ENCODE measurements around the gene COG5.

The COG5 gene

DNA sequence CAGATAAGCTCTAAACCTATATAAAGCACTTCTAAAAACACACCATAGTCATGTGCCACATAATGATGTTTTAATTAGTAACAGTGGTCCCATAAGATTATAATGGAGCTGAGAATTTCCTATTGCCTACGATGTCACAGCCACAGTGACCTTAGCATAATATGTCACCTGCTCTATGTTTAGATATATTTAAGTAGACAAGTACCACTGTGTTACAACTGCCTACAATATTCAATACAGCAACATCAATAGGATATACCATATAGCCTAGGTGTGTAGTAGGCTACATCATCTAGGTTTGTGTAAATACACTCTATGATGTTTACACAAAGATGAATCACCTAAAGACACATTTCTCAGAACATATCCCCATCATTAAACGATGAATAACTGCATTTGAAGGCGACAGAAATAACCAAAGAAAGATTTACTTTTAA is 69.4 kb downstream of the COG5 start:
- Histone ChIP-seq H4K20me1 (ENCODE audit: insufficient read depth, low read length, poor library complexity, severe bottlenecking) (peaks cover 3% of the 10 kb centered on the region), H3K79me2 (ENCODE audit: insufficient read depth, low read length) (peaks cover 5% of the 10 kb centered on the region), H3K9me2 (replicated peaks; ENCODE audit: low read depth, low read length) (no peaks in the 10 kb centered on the region), H3F3A (ENCODE audit: low read depth) (no peaks in the 10 kb centered on the region), H3K27me3 (ENCODE audit: insufficient read depth, low read length, poor library complexity, severe bottlenecking) (no peaks in the 10 kb centered on the region), H3K36me3 (ENCODE audit: insufficient read depth, low read length) (no peaks in the 10 kb centered on the region), H3K4me3 (ENCODE audit: low read length, poor library complexity, severe bottlenecking) (no peak overlapping the region), H3K4me2 (ENCODE audit: low read depth, low read length, poor library complexity, severe bottlenecking) (no peak overlapping the region), H2AFZ (ENCODE audit: low read length) (no peak overlapping the region), H3K9ac (ENCODE audit: low read depth, low read length, poor library complexity, severe bottlenecking) (no peak overlapping the region), H3K9me3 (ENCODE audit: insufficient read depth, low read depth, low read length) (no peaks in the 10 kb centered on the region), H3K4me1 (ENCODE audit: insufficient read depth, low read length, poor library complexity, severe bottlenecking) (no peaks in the 10 kb centered on the region)
- TF ChIP-seq, protein P1, sequence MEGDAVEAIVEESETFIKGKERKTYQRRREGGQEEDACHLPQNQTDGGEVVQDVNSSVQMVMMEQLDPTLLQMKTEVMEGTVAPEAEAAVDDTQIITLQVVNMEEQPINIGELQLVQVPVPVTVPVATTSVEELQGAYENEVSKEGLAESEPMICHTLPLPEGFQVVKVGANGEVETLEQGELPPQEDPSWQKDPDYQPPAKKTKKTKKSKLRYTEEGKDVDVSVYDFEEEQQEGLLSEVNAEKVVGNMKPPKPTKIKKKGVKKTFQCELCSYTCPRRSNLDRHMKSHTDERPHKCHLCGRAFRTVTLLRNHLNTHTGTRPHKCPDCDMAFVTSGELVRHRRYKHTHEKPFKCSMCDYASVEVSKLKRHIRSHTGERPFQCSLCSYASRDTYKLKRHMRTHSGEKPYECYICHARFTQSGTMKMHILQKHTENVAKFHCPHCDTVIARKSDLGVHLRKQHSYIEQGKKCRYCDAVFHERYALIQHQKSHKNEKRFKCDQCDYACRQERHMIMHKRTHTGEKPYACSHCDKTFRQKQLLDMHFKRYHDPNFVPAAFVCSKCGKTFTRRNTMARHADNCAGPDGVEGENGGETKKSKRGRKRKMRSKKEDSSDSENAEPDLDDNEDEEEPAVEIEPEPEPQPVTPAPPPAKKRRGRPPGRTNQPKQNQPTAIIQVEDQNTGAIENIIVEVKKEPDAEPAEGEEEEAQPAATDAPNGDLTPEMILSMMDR (conservative IDR thresholded peaks at IDR 0.05; ENCODE audit: low read length) = no peak
- no peak for TF ChIP-seq EZH2phosphoT487 (IDR thresholded peaks at IDR 0.05; ENCODE audit: borderline replicate concordance)

DNA sequence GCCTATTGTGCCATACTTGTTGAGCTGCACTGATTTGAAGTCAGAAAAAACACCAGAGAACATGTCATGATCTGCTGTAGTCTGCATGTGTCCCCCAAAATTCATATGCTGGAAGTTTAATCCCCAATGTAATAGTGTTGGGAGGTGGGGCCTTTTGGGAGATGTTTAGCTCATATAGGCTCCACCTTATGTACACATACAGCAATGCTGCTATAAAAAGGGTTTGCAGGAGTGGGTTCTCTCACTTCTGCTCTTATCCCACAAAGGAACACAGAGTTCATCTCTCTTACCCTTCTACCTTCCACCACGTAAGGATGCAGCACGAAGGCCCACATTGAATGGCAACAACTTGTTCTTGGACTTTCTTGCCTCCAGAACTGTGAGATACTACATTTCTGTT is 70.8 kb downstream of the COG5 start:
- no peaks in the 10 kb centered on the region for H3K4me1 ChIP-seq (ENCODE audit: insufficient read depth, low read length, poor library complexity, severe bottlenecking)

DNA sequence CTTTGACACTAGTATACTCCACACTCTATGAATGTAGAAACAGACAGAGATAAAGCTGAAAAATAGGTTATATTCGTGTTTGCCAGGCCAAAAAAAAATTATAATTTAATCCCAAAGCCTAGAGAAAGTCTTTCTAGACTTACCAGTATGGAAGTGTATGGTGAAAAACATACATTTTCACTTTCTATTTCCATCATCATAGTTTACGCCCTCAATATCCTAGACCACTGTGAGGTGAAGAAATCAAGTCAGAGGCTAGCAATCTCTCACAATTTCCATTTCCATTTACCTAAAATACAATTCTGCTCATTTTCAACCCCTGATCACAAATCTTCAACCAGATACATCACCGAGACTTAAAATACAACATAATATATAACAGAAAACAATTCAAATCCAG is 77.7 kb downstream of the COG5 start:
- H3K9ac ChIP-seq (ENCODE audit: low read depth, low read length, poor library complexity, severe bottlenecking) = no peak overlapping the region
- no peaks in the 10 kb centered on the region for H3K27me3 ChIP-seq (ENCODE audit: insufficient read depth, low read length, poor library complexity, severe bottlenecking)
- H3K79me2 ChIP-seq (ENCODE audit: insufficient read depth, low read length) = no peaks in the 10 kb centered on the region
- no peak overlapping the region for H2AFZ ChIP-seq (ENCODE audit: low read length)
- peaks cover 4% of the 10 kb centered on the region for H3K4me1 ChIP-seq (ENCODE audit: insufficient read depth, low read length, poor library complexity, severe bottlenecking)
- no peaks in the 10 kb centered on the region for H3K9me3 ChIP-seq (ENCODE audit: insufficient read depth, low read depth, low read length)
- TF ChIP-seq, protein P1 (conservative IDR thresholded peaks at IDR 0.05; ENCODE audit: low read length) = no peak
- TF ChIP-seq EZH2phosphoT487 (IDR thresholded peaks at IDR 0.05; ENCODE audit: borderline replicate concordance) = no peak
- H4K20me1 ChIP-seq (ENCODE audit: insufficient read depth, low read length, poor library complexity, severe bottlenecking) = no peaks in the 10 kb centered on the region
- H3K4me3 ChIP-seq (ENCODE audit: low read length, poor library complexity, severe bottlenecking) = no peak overlapping the region
- no peaks in the 10 kb centered on the region for H3F3A ChIP-seq (ENCODE audit: low read depth)
- H3K9me2 ChIP-seq (replicated peaks; ENCODE audit: low read depth, low read length) = no peaks in the 10 kb centered on the region
- H3K36me3 ChIP-seq (ENCODE audit: insufficient read depth, low read length) = no peaks in the 10 kb centered on the region
- no peak overlapping the region for H3K4me2 ChIP-seq (ENCODE audit: low read depth, low read length, poor library complexity, severe bottlenecking)

More for the DNA sequence above, 70.8 kb downstream of the COG5 start:
- Histone ChIP-seq H3K9ac (ENCODE audit: low read depth, low read length, poor library complexity, severe bottlenecking) (no peak overlapping the region), H3K4me3 (ENCODE audit: low read length, poor library complexity, severe bottlenecking) (no peak overlapping the region), H3K79me2 (ENCODE audit: insufficient read depth, low read length) (peaks cover 5% of the 10 kb centered on the region), H3F3A (ENCODE audit: low read depth) (no peaks in the 10 kb centered on the region), H3K9me3 (ENCODE audit: insufficient read depth, low read depth, low read length) (no peaks in the 10 kb centered on the region), H4K20me1 (ENCODE audit: insufficient read depth, low read length, poor library complexity, severe bottlenecking) (peaks cover 3% of the 10 kb centered on the region), H3K27me3 (ENCODE audit: insufficient read depth, low read length, poor library complexity, severe bottlenecking) (no peaks in the 10 kb centered on the region), H3K36me3 (ENCODE audit: insufficient read depth, low read length) (no peaks in the 10 kb centered on the region), H2AFZ (ENCODE audit: low read length) (no peak overlapping the region), H3K4me2 (ENCODE audit: low read depth, low read length, poor library complexity, severe bottlenecking) (no peak overlapping the region), H3K9me2 (replicated peaks; ENCODE audit: low read depth, low read length) (no peaks in the 10 kb centered on the region)
- no peak for TF ChIP-seq EZH2phosphoT487 (IDR thresholded peaks at IDR 0.05; ENCODE audit: borderline replicate concordance)
- TF ChIP-seq, protein P1 (conservative IDR thresholded peaks at IDR 0.05; ENCODE audit: low read length) = no peak

All from Loucy (cell line).